IMR-90 (cell line): ENCODE data around the gene OR52W1. TPM values are rescaled to one million over a fixed set of nuclear protein-coding genes. Genes with fewer than 3 reads are reported as not detected.

Experiments
- ATAC-seq: fragments of 200-7000 bp; cut with Tn5 transposase; 2 replicates; pipeline ENCODE4 v1.9.1; 2020; ENCODE audit warnings: low read depth, mild to moderate bottlenecking, moderate library complexity
- BruUV-seq: library from RNA; stranded (reverse); fragments of 400-500 nt; replicated peaks from 2 replicates; lab custom pipeline; 2021; lab: Mats Ljungman, UMichigan
- CTCF ChIA-PET: fragments of 300-600 bp; formaldehyde crosslinking; extraction: SDS; loops from one replicate; lab custom pipeline; 2021; ENCODE audit warnings: antibody characterized with exemption; lab: Yijun Ruan, JAX
- POLR2A ChIA-PET: fragments of 300-600 bp; sonication (Branson Sonifier 250); formaldehyde crosslinking; loops from one replicate; lab custom pipeline; 2022; ENCODE audit warnings: antibody characterized with exemption; ENCODE audit not compliant: unreplicated experiment; lab: Charles Lee
- DNase-seq: peaks from one replicate; pipeline ENCODE4 v3.0.0; 2013
- H2AFZ ChIP-seq: replicated peaks from 2 replicates; pipeline ENCODE3; 2013; ENCODE audit warnings: low read length, mild to moderate bottlenecking; ENCODE audit not compliant: poor library complexity
- H2AK5ac ChIP-seq: 2 replicates; pipeline ENCODE4 v1.6.1; 2013; ENCODE audit warnings: low read depth, low read length, inconsistent platforms
- H2AK9ac ChIP-seq: replicated peaks from 2 replicates; pipeline ENCODE3; 2013; ENCODE audit warnings: mild to moderate bottlenecking, low read depth, low read length, moderate library complexity; ENCODE audit not compliant: poor library complexity
- H2BK120ac ChIP-seq: 2 replicates; pipeline ENCODE4 v1.6.1; 2013; ENCODE audit warnings: low read depth, low read length, inconsistent platforms
- H2BK15ac ChIP-seq: 3 replicates; pipeline ENCODE4 v1.6.1; 2013; ENCODE audit warnings: low read depth, low read length, inconsistent platforms
- H2BK20ac ChIP-seq: 2 replicates; pipeline ENCODE4 v1.6.1; 2013; ENCODE audit warnings: low read depth, mild to moderate bottlenecking, inconsistent platforms, low read length, moderate library complexity
- H2BK5ac ChIP-seq: 2 replicates; pipeline ENCODE4 v1.6.1; 2013; ENCODE audit warnings: mild to moderate bottlenecking, low read depth, low read length, inconsistent platforms; ENCODE audit not compliant: poor library complexity, severe bottlenecking
- H3K14ac ChIP-seq: replicated peaks from 2 replicates; pipeline ENCODE4 v1.6.1; 2013; ENCODE audit warnings: low read depth, low read length, inconsistent platforms
- H3K18ac ChIP-seq: 2 replicates; pipeline ENCODE4 v1.6.1; 2013; ENCODE audit warnings: low read depth, low read length, control low read depth
- H3K23ac ChIP-seq: 2 replicates; pipeline ENCODE4 v1.6.1; 2013; ENCODE audit warnings: low read depth, low read length, inconsistent platforms
- H3K27ac ChIP-seq: 2 replicates; pipeline ENCODE4 v1.5.1; 2013; ENCODE audit warnings: mild to moderate bottlenecking, control low read depth, low read length; ENCODE audit not compliant: insufficient read depth
- H3K27me3 ChIP-seq: 2 replicates; pipeline ENCODE4 v1.6.1; 2013; ENCODE audit warnings: low read length; ENCODE audit not compliant: control insufficient read depth, insufficient read depth
- H3K36me3 ChIP-seq: 2 replicates; pipeline ENCODE4 v1.6.1; 2013; ENCODE audit warnings: low read length, mixed read lengths; ENCODE audit not compliant: control insufficient read depth, insufficient read depth
- H3K4ac ChIP-seq: 2 replicates; pipeline ENCODE4 v1.6.1; 2013; ENCODE audit warnings: low read depth, low read length, inconsistent platforms
- H3K4me1 ChIP-seq: 2 replicates; pipeline ENCODE4 v1.6.1; 2013; ENCODE audit warnings: low read length, mixed read lengths; ENCODE audit not compliant: control insufficient read depth, insufficient read depth
- H3K4me2 ChIP-seq: 2 replicates; pipeline ENCODE4 v1.6.1; 2013; ENCODE audit warnings: low read depth, mild to moderate bottlenecking, control low read depth, low read length, moderate library complexity
- H3K4me3 ChIP-seq: 2 replicates; pipeline ENCODE4 v1.5.1; 2013; ENCODE audit warnings: low read depth, mild to moderate bottlenecking, control low read depth, low read length, moderate library complexity; ENCODE audit not compliant: insufficient read depth
- H3K56ac ChIP-seq: 2 replicates; pipeline ENCODE4 v1.6.1; 2013; ENCODE audit warnings: low read length, inconsistent platforms; ENCODE audit not compliant: insufficient read depth; ENCODE audit errors: extremely low read depth
- H3K79me1 ChIP-seq, 2 experiments: 2 replicates each; pipeline ENCODE4 v1.6.1; 2013; ENCODE audit warnings: low read length in 2 of 2, inconsistent platforms in 1 of 2, low read depth in 1 of 2
- H3K9ac ChIP-seq: 2 replicates; pipeline ENCODE4 v1.6.1; 2013; ENCODE audit warnings: low read depth, low read length, control low read depth
- H3K9me1 ChIP-seq: 2 replicates; pipeline ENCODE4 v1.6.1; 2013; ENCODE audit warnings: low read length, inconsistent platforms; ENCODE audit not compliant: insufficient read depth
- H3K9me3 ChIP-seq: 2 replicates; pipeline ENCODE4 v1.6.1; 2013; ENCODE audit warnings: low read length; ENCODE audit not compliant: control insufficient read depth, insufficient read depth
- H4K20me1 ChIP-seq: 2 replicates; pipeline ENCODE4 v1.6.1; 2013; ENCODE audit warnings: low read length, inconsistent platforms; ENCODE audit not compliant: insufficient read depth
- H4K5ac ChIP-seq: 2 replicates; pipeline ENCODE4 v1.6.1; 2013; ENCODE audit warnings: mild to moderate bottlenecking, low read depth, low read length, control low read depth
- H4K8ac ChIP-seq, 2 experiments: 2 replicates each; pipeline ENCODE4 v1.6.1; 2013; ENCODE audit warnings: low read depth in 2 of 2, low read length in 2 of 2, control low read depth in 1 of 2, inconsistent platforms in 1 of 2
- H4K91ac ChIP-seq: 2 replicates; pipeline ENCODE4 v1.6.1; 2013; ENCODE audit warnings: low read depth, low read length, inconsistent platforms; ENCODE audit not compliant: insufficient read depth
- BHLHE40 ChIP-seq: fragments of 150-350 bp; IDR thresholded peaks from 2 replicates; pipeline ENCODE4 v1.6.1; 2016; ENCODE audit warnings: mild to moderate bottlenecking, low read depth, low read length
- CEBPB ChIP-seq: IDR thresholded peaks from 2 replicates; pipeline ENCODE4 v1.6.1; 2012; ENCODE audit warnings: low read depth, low read length, improper control_type of control experiment
- CHD1 ChIP-seq: IDR thresholded peaks from 2 replicates; pipeline ENCODE4 v1.6.1; 2012; ENCODE audit warnings: low read depth, low read length, improper control_type of control experiment
- CTCF ChIP-seq: conservative IDR thresholded peaks from 2 replicates; pipeline ENCODE4 v1.5.1; 2012; ENCODE audit warnings: mild to moderate bottlenecking, low read depth, low read length, improper control_type of control experiment
- ELK1 ChIP-seq: fragments of 150-350 bp; IDR thresholded peaks from 2 replicates; pipeline ENCODE4 v1.6.1; 2016; ENCODE audit warnings: low read depth, mild to moderate bottlenecking, low read length, moderate library complexity, borderline replicate concordance
- FOS ChIP-seq: fragments of 150-350 bp; IDR thresholded peaks from 2 replicates; pipeline ENCODE4 v1.6.1; 2016; ENCODE audit warnings: low read depth, low read length
- MAFK ChIP-seq: IDR thresholded peaks from 2 replicates; pipeline ENCODE4 v1.6.1; 2012; ENCODE audit warnings: low read depth, low read length, improper control_type of control experiment
- MAZ ChIP-seq: IDR thresholded peaks from 2 replicates; pipeline ENCODE4 v1.6.1; 2012; ENCODE audit warnings: low read depth, mild to moderate bottlenecking, low read length, improper control_type of control experiment, moderate library complexity, borderline replicate concordance
- MXI1 ChIP-seq: IDR thresholded peaks from 2 replicates; pipeline ENCODE4 v1.6.1; 2012; ENCODE audit warnings: low read depth, mild to moderate bottlenecking, low read length, moderate library complexity, borderline replicate concordance
- NFE2L2 ChIP-seq: fragments of 150-350 bp; IDR thresholded peaks from 2 replicates; pipeline ENCODE4 v1.6.1; 2016; ENCODE audit warnings: low read depth, mild to moderate bottlenecking, low read length
- POLR2A ChIP-seq: IDR thresholded peaks from 2 replicates; pipeline ENCODE4 v1.6.1; 2012; ENCODE audit warnings: mild to moderate bottlenecking, low read depth, low read length
- RAD21 ChIP-seq: IDR thresholded peaks from 2 replicates; pipeline ENCODE4 v1.6.1; 2012; ENCODE audit warnings: low read length, improper control_type of control experiment
- RCOR1 ChIP-seq: IDR thresholded peaks from 2 replicates; pipeline ENCODE4 v1.6.1; 2012; ENCODE audit warnings: mild to moderate bottlenecking, low read length, improper control_type of control experiment; ENCODE audit not compliant: insufficient replicate concordance
- RFX5 ChIP-seq: IDR thresholded peaks from 2 replicates; pipeline ENCODE4 v1.8.0; 2012; ENCODE audit warnings: low read depth, mild to moderate bottlenecking, low read length, moderate library complexity
- SMC3 ChIP-seq: fragments of 150-350 bp; IDR thresholded peaks from 2 replicates; pipeline ENCODE4 v1.6.1; 2016; ENCODE audit warnings: low read depth, mild to moderate bottlenecking, antibody characterized with exemption, low read length, moderate library complexity
- USF2 ChIP-seq: fragments of 150-350 bp; IDR thresholded peaks from 2 replicates; pipeline ENCODE4 v1.6.1; 2017; ENCODE audit warnings: mild to moderate bottlenecking, antibody characterized with exemption, low read length, low read depth
- WGBS, 2 experiments: methylation state at CpG; one replicate each; pipeline versions ENCODE4 v1.1.5 to v1.1.7; 2013; ENCODE audit warnings: missing lambda C conversion rate in 2 of 2; ENCODE audit not compliant: insufficient read length in 1 of 2; ENCODE audit errors: extremely low coverage in 2 of 2; 5-methylcytosine and 5-hydroxymethylcytosine counted together
- dilution Hi-C: fragments of 300-500 bp; cut with HindIII; formaldehyde crosslinking; loops from one replicate; pipeline ENCODE4 v1.14.3; 2018; ENCODE audit warnings: low sequenced_read_pairs; ENCODE audit not compliant: unreplicated experiment
- in situ Hi-C: fragments of 300-500 bp; cut with MboI; formaldehyde crosslinking; loops from 3 replicates; pipeline ENCODE4 v1.14.3; 2019; ENCODE audit warnings: low sequenced_read_pairs, inconsistent platforms, mixed read lengths
- intact Hi-C: fragments of 100-400 bp; cut with micrococcal nuclease; formaldehyde crosslinking; loops from 2 replicates; pipeline ENCODE4 v1.10.0; 2022
- polyA plus RNA-seq, 3 experiments: library from polyadenylated mRNA; depleted of rRNA; stranded (reverse); fragments of >200 nt; gene quantifications; 2 replicates each; pipeline ENCODE4 v1.2.3, GENCODE V29; 2012; ENCODE audit warnings: low replicate concordance in 1 of 3
- total RNA-seq: library from RNA; depleted of rRNA; stranded (reverse); fragments of >200 nt; gene quantifications from 2 replicates; pipeline ENCODE4 v1.2.3, GENCODE V29; 2012

OR52W1 gene
- total and polyA plus RNA-seq, 2 of the 4 experiments (the other 2 are of a cell fraction), result not detected

- Histone ChIP-seq H4K91ac (no peak overlapping the region), H3K9ac (no peak overlapping the region), H3K79me1 (no peaks in the 10 kb centered on the region), H2BK120ac (no peak overlapping the region), H3K27ac (no peak overlapping the region), H2BK15ac (no peak overlapping the region), H3K56ac (no peak overlapping the region), H2AK9ac (no peak overlapping the region), H2BK5ac (no peak overlapping the region), H3K18ac (no peak overlapping the region), H2AFZ (no peak overlapping the region), H3K27me3 (peaks cover 29% of the 10 kb centered on the region), H3K23ac (no peak overlapping the region), H4K20me1 (no peaks in the 10 kb centered on the region), H2BK20ac (no peak overlapping the region), H4K5ac (no peak overlapping the region), H3K4me2 (no peak overlapping the region), H3K9me1 (no peaks in the 10 kb centered on the region), H3K4me1 (no peaks in the 10 kb centered on the region), H2AK5ac (no peak overlapping the region), H3K14ac (no peak overlapping the region), H3K36me3 (no peaks in the 10 kb centered on the region), H4K8ac (no peak overlapping the region), H3K4ac (no peak overlapping the region), H3K9me3 (no peaks in the 10 kb centered on the region), H3K4me3 (no peak overlapping the region)
- ChIA-PET POLR2A (no interaction called here), CTCF (no interaction called here)
- ATAC-seq (no peak), DNase-seq (no peak)
- intact Hi-C loops, result no loop called here
- dilution Hi-C loops, result no loop called here
- 90% methylated on average over 2 of the region's 7 CpGs; no CpG with 5 or more reads in 1 of the 2 experiments for WGBS, 2 experiments
- in situ Hi-C loops, result no loop called here
- no peak for TF ChIP-seq NFE2L2
- TF ChIP-seq SMC3, result no peak
- TF ChIP-seq ELK1, result no peak
- no peak for TF ChIP-seq POLR2A
- no peak for TF ChIP-seq CEBPB
- TF ChIP-seq MXI1, result no peak
- no peak for TF ChIP-seq CTCF
- no peak for TF ChIP-seq RFX5
- TF ChIP-seq MAZ, result no peak
- no peak for TF ChIP-seq BHLHE40
- no peak for TF ChIP-seq FOS
- TF ChIP-seq MAFK, result no peak
- TF ChIP-seq RAD21, result no peak
- no peak for TF ChIP-seq RCOR1
- no peak for TF ChIP-seq CHD1
- no peak for TF ChIP-seq USF2
- BruUV-seq, result no TSS peak
Observed at GRCh38 chr11:6241316-6241715, 42.3 kb downstream of the OR52W1 start.
